Muscle layer of colon (tissue), 2 donors: ENCODE measurements around the gene KIF16B.

Source experiments
- H3K27ac ChIP-seq: one replicate; pipeline ENCODE4 v1.7.0; 2013; ENCODE audit warnings: low read depth, mild to moderate bottlenecking, low read length, moderate library complexity
- H3K27me3 ChIP-seq, 2 donors: one replicate each; pipeline ENCODE4 v1.7.0; 2013; ENCODE audit warnings: low read length in 2 of 2, mild to moderate bottlenecking in 2 of 2; ENCODE audit not compliant: insufficient read depth in 2 of 2, control insufficient read depth in 1 of 2
- H3K36me3 ChIP-seq: one replicate; pipeline ENCODE4 v1.7.0; 2013; ENCODE audit warnings: mild to moderate bottlenecking, low read length; ENCODE audit not compliant: insufficient read depth
- H3K4me1 ChIP-seq: one replicate; pipeline ENCODE4 v1.7.0; 2013; ENCODE audit warnings: mild to moderate bottlenecking, low read length; ENCODE audit not compliant: insufficient read depth
- H3K4me3 ChIP-seq, 2 donors: one replicate each; pipeline ENCODE4 v1.7.0; 2013; ENCODE audit warnings: low read length in 2 of 2, low read depth in 1 of 2, mild to moderate bottlenecking in 1 of 2, moderate library complexity in 1 of 2
- H3K9ac ChIP-seq: one replicate; pipeline ENCODE4 v1.7.0; 2013; ENCODE audit warnings: low read length
- H3K9me3 ChIP-seq: one replicate; pipeline ENCODE4 v1.7.0; 2013; ENCODE audit warnings: mild to moderate bottlenecking, low read length
- donor health status: abdominal sarcoma.
- donor health status: Adenocarcinoma of cecum.

Gene KIF16B

GRCh38 chr20:16474363-16474762 lies 98.9 kb downstream of the KIF16B start:
- Histone ChIP-seq H3K36me3 (no peaks in the 10 kb centered on the region), H3K9me3 (no peaks in the 10 kb centered on the region), H3K4me3 (no peak overlapping the region), H3K9ac (no peak overlapping the region), H3K4me1 (peaks cover 30% of the 10 kb centered on the region), H3K27ac (no peak overlapping the region), H3K27me3 (no peaks in the 10 kb centered on the region)

- Histone ChIP-seq H3K9me3 (no peaks in the 10 kb centered on the region), H3K27ac (no peak overlapping the region), H3K4me3 (no peak overlapping the region), H3K27me3 (no peaks in the 10 kb centered on the region), H3K4me1 (peaks cover 23% of the 10 kb centered on the region), H3K36me3 (no peaks in the 10 kb centered on the region), H3K9ac (no peak overlapping the region)
Observed at GRCh38 chr20:16472045-16472872, 101.0 kb downstream of the KIF16B start.

- no peaks in the 10 kb centered on the region for H3K36me3 ChIP-seq
- H3K9me3 ChIP-seq: no peaks in the 10 kb centered on the region
- H3K27ac ChIP-seq: no peak overlapping the region
- peaks cover 7% of the 10 kb centered on the region for H3K4me1 ChIP-seq
- no peak overlapping the region for H3K9ac ChIP-seq
- no peak overlapping the region for H3K4me3 ChIP-seq
- no peaks in the 10 kb centered on the region for H3K27me3 ChIP-seq
Observed at GRCh38 chr20:16469395-16469905, 103.8 kb downstream of the KIF16B start.

- H3K27ac ChIP-seq: no peak overlapping the region
- H3K4me1 ChIP-seq: peaks cover 15% of the 10 kb centered on the region
- no peaks in the 10 kb centered on the region for H3K27me3 ChIP-seq
- no peaks in the 10 kb centered on the region for H3K36me3 ChIP-seq
- no peak overlapping the region for H3K9ac ChIP-seq
- no peak overlapping the region for H3K4me3 ChIP-seq
- no peaks in the 10 kb centered on the region for H3K9me3 ChIP-seq
Observed at GRCh38 chr20:16462711-16463110, 110.5 kb downstream of the KIF16B start.

GRCh38 chr20:16459019-16459700 lies 114.1 kb downstream of the KIF16B start:
- Histone ChIP-seq H3K4me1 (peaks cover 15% of the 10 kb centered on the region), H3K27ac (no peak overlapping the region)

GRCh38 chr20:16457514-16457913 lies 115.7 kb downstream of the KIF16B start:
- H3K4me3 ChIP-seq: no peak overlapping the region
- H3K9ac ChIP-seq: no peak overlapping the region
- no peaks in the 10 kb centered on the region for H3K36me3 ChIP-seq
- no peak overlapping the region for H3K27ac ChIP-seq
- H3K9me3 ChIP-seq: no peaks in the 10 kb centered on the region
- H3K27me3 ChIP-seq: no peaks in the 10 kb centered on the region
- H3K4me1 ChIP-seq: peaks cover 15% of the 10 kb centered on the region

More at GRCh38 chr20:16459019-16459700, 114.1 kb downstream of the KIF16B start:
- Histone ChIP-seq H3K9ac (no peak overlapping the region), H3K9me3 (no peaks in the 10 kb centered on the region), H3K27me3 (no peaks in the 10 kb centered on the region), H3K36me3 (no peaks in the 10 kb centered on the region), H3K4me3 (no peak overlapping the region)

- Histone ChIP-seq H3K9me3 (no peaks in the 10 kb centered on the region), H3K27ac (no peak overlapping the region), H3K4me3 (no peak overlapping the region), H3K4me1 (peaks cover 19% of the 10 kb centered on the region), H3K36me3 (no peaks in the 10 kb centered on the region), H3K27me3 (no peaks in the 10 kb centered on the region), H3K9ac (no peak overlapping the region)
Observed at GRCh38 chr20:16455324-16455723, 117.9 kb downstream of the KIF16B start.

- H3K9me3 ChIP-seq: no peaks in the 10 kb centered on the region
- H3K9ac ChIP-seq: no peak overlapping the region
- H3K4me1 ChIP-seq: peaks cover 4% of the 10 kb centered on the region
- no peaks in the 10 kb centered on the region for H3K36me3 ChIP-seq
- no peak overlapping the region for H3K27ac ChIP-seq
- H3K27me3 ChIP-seq: no peaks in the 10 kb centered on the region
- no peak overlapping the region for H3K4me3 ChIP-seq
Observed at GRCh38 chr20:16451982-16452381, 121.3 kb downstream of the KIF16B start.

GRCh38 chr20:16451001-16451400 lies 122.2 kb downstream of the KIF16B start:
- no peak overlapping the region for H3K4me3 ChIP-seq
- H3K36me3 ChIP-seq: no peaks in the 10 kb centered on the region
- peaks cover 4% of the 10 kb centered on the region for H3K4me1 ChIP-seq
- H3K27me3 ChIP-seq: no peaks in the 10 kb centered on the region
- H3K9ac ChIP-seq: no peak overlapping the region
- no peak overlapping the region for H3K27ac ChIP-seq
- no peaks in the 10 kb centered on the region for H3K9me3 ChIP-seq

GRCh38 chr20:16446991-16447390 lies 126.3 kb downstream of the KIF16B start:
- Histone ChIP-seq H3K4me3 (no peak overlapping the region), H3K27me3 (no peaks in the 10 kb centered on the region), H3K4me1 (peaks cover 11% of the 10 kb centered on the region), H3K27ac (no peak overlapping the region), H3K9me3 (no peaks in the 10 kb centered on the region), H3K9ac (no peak overlapping the region), H3K36me3 (no peaks in the 10 kb centered on the region)

- Histone ChIP-seq H3K27ac (no peak overlapping the region), H3K9me3 (no peaks in the 10 kb centered on the region), H3K4me3 (no peak overlapping the region), H3K27me3 (no peaks in the 10 kb centered on the region), H3K4me1 (peaks cover 7% of the 10 kb centered on the region), H3K9ac (no peak overlapping the region), H3K36me3 (no peaks in the 10 kb centered on the region)
Observed at GRCh38 chr20:16446246-16446645, 127.0 kb downstream of the KIF16B start.
